Measurements from ENCODE around the gene ZFAND2B. TPM values are rescaled to one million over a fixed set of nuclear protein-coding genes. Genes with fewer than 3 reads are reported as not detected.

The ZFAND2B gene
- polyA plus RNA-seq, 1 donor from 2014 or later: 73.6 TPM

- Histone ChIP-seq H3K27ac (ENCODE audit: low read length) (no peak overlapping the region), H3K4me3 (ENCODE audit: low read length) (peak overlapping the region; percentile 80), H3K27me3 (ENCODE audit: insufficient read depth, low read depth, low read length) (peaks cover 59% of the 10 kb centered on the region), H4K20me1 (ENCODE audit: insufficient read depth) (no peaks in the 10 kb centered on the region), H2AFZ (ENCODE audit: low read depth, low read length) (no peak overlapping the region), H3K9me3 (ENCODE audit: low read length) (no peaks in the 10 kb centered on the region), H3K9me2 (ENCODE audit: insufficient read depth, low read length) (no peaks in the 10 kb centered on the region), H3F3A (ENCODE audit: insufficient read depth, low read length, poor library complexity, severe bottlenecking) (no peaks in the 10 kb centered on the region), H3K79me2 (replicated peaks; ENCODE audit: insufficient read depth, low read length) (no peaks in the 10 kb centered on the region), H3K9ac (ENCODE audit: low read length) (no peak overlapping the region), H3K4me2 (ENCODE audit: low read length) (no peak overlapping the region), H3K36me3 (ENCODE audit: insufficient read depth, low read length) (peaks cover 6% of the 10 kb centered on the region)
- TF ChIP-seq POLR2AphosphoS5 (IDR thresholded peaks at IDR 0.05): no peak
Measured at GRCh38 chr2:219252570-219252899, 46.0 kb downstream of the ZFAND2B start.

GRCh38 chr2:219252900-219253752, 46.5 kb downstream of the ZFAND2B start, which contains the start of gene TUBA4B:
Gene TUBA4B (plus strand): TSS chr2:219253243. CDS start chr2:219253408, 165 bp downstream.
- no peaks in the 10 kb centered on the region for H3K79me2 ChIP-seq (replicated peaks; ENCODE audit: insufficient read depth, low read length)
- H3K9me3 ChIP-seq (ENCODE audit: low read length): no peaks in the 10 kb centered on the region
- peak within 1 kb of the TSS; percentile 14 for H2AFZ ChIP-seq (ENCODE audit: low read depth, low read length)
- no peaks in the 10 kb centered on the region for H3K9me2 ChIP-seq (ENCODE audit: insufficient read depth, low read length)
- H3K36me3 ChIP-seq (ENCODE audit: insufficient read depth, low read length): no peaks in the 10 kb centered on the region
- peak within 1 kb of the TSS; percentile 80 for H3K4me3 ChIP-seq (ENCODE audit: low read length)
- peaks cover 61% of the 10 kb centered on the region for H3K27me3 ChIP-seq (ENCODE audit: insufficient read depth, low read depth, low read length)
- peak within 1 kb of the TSS; percentile 76 for H3K4me2 ChIP-seq (ENCODE audit: low read length)
- H3K27ac ChIP-seq (ENCODE audit: low read length): no peak within 1 kb of the TSS
- no peaks in the 10 kb centered on the region for H3F3A ChIP-seq (ENCODE audit: insufficient read depth, low read length, poor library complexity, severe bottlenecking)
- H3K9ac ChIP-seq (ENCODE audit: low read length): peak within 1 kb of the TSS; percentile 49
- TF ChIP-seq TAF1 (IDR thresholded peaks at IDR 0.05; ENCODE audit: low read depth): no peak
- peak; percentile 33 for TF ChIP-seq EZH2 (IDR thresholded peaks at IDR 0.05; ENCODE audit: borderline replicate concordance, insufficient read depth, low read length, poor library complexity, severe bottlenecking)
- H4K20me1 ChIP-seq (ENCODE audit: insufficient read depth): no peaks in the 10 kb centered on the region

- no peak for TF ChIP-seq CTCF (IDR thresholded peaks at IDR 0.05; ENCODE audit: poor library complexity, severe bottlenecking)
- peak; percentile 46 for TF ChIP-seq POLR2AphosphoS5 (IDR thresholded peaks at IDR 0.05)
- peak within 1 kb of the TSS; percentile 49 for H3K9ac ChIP-seq (ENCODE audit: low read length)
- peaks cover 68% of the 10 kb centered on the region for H3K27me3 ChIP-seq (ENCODE audit: insufficient read depth, low read depth, low read length)
- H3K36me3 ChIP-seq (ENCODE audit: insufficient read depth, low read length): no peaks in the 10 kb centered on the region
- H3K4me3 ChIP-seq (ENCODE audit: low read length): peak within 1 kb of the TSS; percentile 80
- no peaks in the 10 kb centered on the region for H3K9me3 ChIP-seq (ENCODE audit: low read length)
- H3K79me2 ChIP-seq (replicated peaks; ENCODE audit: insufficient read depth, low read length): no peaks in the 10 kb centered on the region
- no peak within 1 kb of the TSS for H3K27ac ChIP-seq (ENCODE audit: low read length)
- H2AFZ ChIP-seq (ENCODE audit: low read depth, low read length): peak within 1 kb of the TSS; percentile 14
- no peaks in the 10 kb centered on the region for H3K9me2 ChIP-seq (ENCODE audit: insufficient read depth, low read length)
- H3K4me2 ChIP-seq (ENCODE audit: low read length): peak within 1 kb of the TSS; percentile 76
- no peaks in the 10 kb centered on the region for H3F3A ChIP-seq (ENCODE audit: insufficient read depth, low read length, poor library complexity, severe bottlenecking)
- no peaks in the 10 kb centered on the region for H4K20me1 ChIP-seq (ENCODE audit: insufficient read depth)
Measured at GRCh38 chr2:219253753-219254589, 47.4 kb downstream of the ZFAND2B start, which contains the start of gene TUBA4A. Gene TUBA4A (minus strand): TSS chr2:219253918. CDS start chr2:219253858, 60 bp downstream.
